ENCODE measurements around the gene GEN1. TPM values are rescaled to one million over a fixed set of nuclear protein-coding genes. Genes with fewer than 3 reads are reported as not detected.

GEN1 gene
- total and polyA plus RNA-seq, 2 donors (not counting 1 experiment from before 2014, with no cell fraction given) = 16.7 to 105 TPM

DNA sequence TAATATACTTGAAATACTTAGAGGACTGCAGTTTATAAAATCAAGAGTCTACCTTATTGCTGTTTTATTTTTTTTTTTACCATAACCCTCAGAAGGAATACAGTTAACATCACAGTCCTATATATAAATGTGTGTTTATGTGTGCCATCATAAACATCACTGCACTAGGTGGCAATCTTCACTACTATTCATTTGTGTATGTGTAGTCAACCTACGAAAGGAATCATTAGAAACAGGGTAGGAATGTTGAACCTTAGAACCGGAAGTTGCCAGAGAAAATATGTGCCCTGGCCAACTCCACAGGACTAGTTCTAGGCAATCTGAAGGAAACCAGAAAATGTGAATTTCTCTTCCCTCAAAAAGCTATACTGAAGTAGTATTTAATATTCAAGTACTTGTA lies 3.4 kb downstream of the GEN1 start:
- CTCF ChIA-PET = interaction anchor here (0.6 to 1.4 kb wide), 3 partner anchors 22 to 74 kb away, joined by 3 to 7 read pairs (median 3); no protein-coding TSS in a partner anchor
- Mint-ChIP-seq H3K4me1 (peaks cover 35% of the 10 kb centered on the region), H3K27ac (no peak overlapping the region), H3K9me3 (ENCODE audit: insufficient read depth) (no peaks in the 10 kb centered on the region), H3K27me3 (no peaks in the 10 kb centered on the region), H3K4me3 (no peak overlapping the region)
- intact Hi-C loops (cut with micrococcal nuclease) = no loop called here
- TF ChIP-seq CTCF (IDR thresholded peaks at IDR 0.05) (no peak), EZH2 (IDR thresholded peaks at IDR 0.05; ENCODE audit: borderline replicate concordance, insufficient read depth, low read depth, low read length, poor library complexity, severe bottlenecking) (no peak)
- H2AFZ ChIP-seq (ENCODE audit: insufficient read depth, low read depth, low read length, poor library complexity, severe bottlenecking) = no peak overlapping the region
- ATAC-seq (ENCODE audit: low read depth) (no peak), DNase-seq (no peak)
- no peaks in the 10 kb centered on the region for H3K9me3 ChIP-seq (ENCODE audit: control extremely low read depth in 1 of 3, control insufficient read depth in 2 of 3, insufficient read depth in 1 of 3, low read length in 2 of 3)
- peaks cover 7 to 10% of the 10 kb centered on the region in 2 donors for H3K4me1 ChIP-seq (ENCODE audit: control insufficient read depth in 2 of 2, insufficient read depth in 2 of 2, low read length in 2 of 2)
- no peaks in the 10 kb centered on the region for H4K20me1 ChIP-seq (ENCODE audit: control insufficient read depth, insufficient read depth, low read length, poor library complexity, severe bottlenecking)
- no peak overlapping the region for H3K9ac ChIP-seq (ENCODE audit: low read length)
- POLR2A ChIA-PET = no interaction called here
- H3K4me2 ChIP-seq (replicated peaks; ENCODE audit: low read depth, low read length, poor library complexity, severe bottlenecking) = no peak overlapping the region
- H3K27me3 ChIP-seq (replicated peaks in 1 of 4; ENCODE audit: control extremely low read depth in 1 of 4, control insufficient read depth in 3 of 4, insufficient read depth in 4 of 4, low read length in 3 of 4) = no peaks in the 10 kb centered on the region
- H3K36me3 ChIP-seq (replicated peaks in 1 of 2; ENCODE audit: control extremely low read depth in 1 of 2, control insufficient read depth in 1 of 2, extremely low read depth in 1 of 2, insufficient read depth in 2 of 2, low read length in 1 of 2) = peaks cover 3 to 7% of the 10 kb centered on the region in 2 experiments
- no peak overlapping the region for H3K27ac ChIP-seq (ENCODE audit: low read length in 2 of 2)
- H3K79me2 ChIP-seq (ENCODE audit: control insufficient read depth, insufficient read depth, low read length) = peaks cover 76% of the 10 kb centered on the region
- WGBS (ENCODE audit: insufficient coverage) = 83% methylated on average over 1 of the region's 2 CpGs
- H3K4me3 ChIP-seq (ENCODE audit: control extremely low read depth in 1 of 5, extremely low read depth in 1 of 5, insufficient read depth in 1 of 5, low read depth in 2 of 5, low read length in 4 of 5) = no peak overlapping the region

DNA sequence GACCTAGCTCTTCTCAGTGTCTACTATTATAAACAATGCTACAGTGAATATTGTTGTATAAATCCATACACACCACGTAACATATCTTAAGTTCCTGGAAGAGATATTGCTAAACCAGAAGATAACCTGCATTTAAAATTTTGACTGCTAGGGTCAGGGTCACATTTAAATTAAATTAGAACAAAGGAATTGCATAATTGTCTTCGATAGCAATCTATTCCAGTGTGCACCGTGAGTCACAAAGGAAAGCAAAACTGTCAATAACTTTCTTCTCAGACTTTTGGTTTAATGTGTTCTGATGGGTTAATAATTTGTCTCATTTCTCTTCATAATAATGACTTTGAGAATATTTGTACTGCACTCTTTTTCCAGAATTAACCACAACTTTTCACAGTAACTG lies 4.2 kb downstream of the GEN1 start:
- no peak overlapping the region for H3K4me3 Mint-ChIP-seq
- H3K9me3 ChIP-seq (ENCODE audit: control extremely low read depth in 1 of 3, control insufficient read depth in 2 of 3, insufficient read depth in 1 of 3, low read length in 2 of 3) = no peaks in the 10 kb centered on the region

More for the DNA sequence above, 4.2 kb downstream of the GEN1 start:
- DNase-seq (no peak), ATAC-seq (ENCODE audit: low read depth) (no peak)
- no peak overlapping the region for H3K4me2 ChIP-seq (replicated peaks; ENCODE audit: low read depth, low read length, poor library complexity, severe bottlenecking)
- CTCF ChIA-PET = interaction anchor here (1.4 kb wide), 1 partner anchor 73 kb away, joined by 7 read pairs; no protein-coding TSS in a partner anchor
- no peak for TF ChIP-seq CTCF (IDR thresholded peaks at IDR 0.05)
- TF ChIP-seq EZH2 (IDR thresholded peaks at IDR 0.05; ENCODE audit: borderline replicate concordance, insufficient read depth, low read depth, low read length, poor library complexity, severe bottlenecking) = no peak
- WGBS (ENCODE audit: insufficient coverage) = no CpG with 5 or more reads among the region's 3 CpGs
- Mint-ChIP-seq H3K27ac (no peak overlapping the region), H3K4me1 (peaks cover 32% of the 10 kb centered on the region), H3K9me3 (ENCODE audit: insufficient read depth) (no peaks in the 10 kb centered on the region), H3K27me3 (no peaks in the 10 kb centered on the region)
- H2AFZ ChIP-seq (ENCODE audit: insufficient read depth, low read depth, low read length, poor library complexity, severe bottlenecking) = no peak overlapping the region
- intact Hi-C loops (cut with micrococcal nuclease) = no loop called here
- peaks cover 7 to 10% of the 10 kb centered on the region in 2 donors for H3K4me1 ChIP-seq (ENCODE audit: control insufficient read depth in 2 of 2, insufficient read depth in 2 of 2, low read length in 2 of 2)
- POLR2A ChIA-PET = no interaction called here
- no peaks in the 10 kb centered on the region for H4K20me1 ChIP-seq (ENCODE audit: control insufficient read depth, insufficient read depth, low read length, poor library complexity, severe bottlenecking)
- H3K36me3 ChIP-seq (replicated peaks in 1 of 2; ENCODE audit: control extremely low read depth in 1 of 2, control insufficient read depth in 1 of 2, extremely low read depth in 1 of 2, insufficient read depth in 2 of 2, low read length in 1 of 2) = peaks cover 5 to 7% of the 10 kb centered on the region in 2 experiments
- peaks cover 79% of the 10 kb centered on the region for H3K79me2 ChIP-seq (ENCODE audit: control insufficient read depth, insufficient read depth, low read length)
- no peak overlapping the region for H3K4me3 ChIP-seq (ENCODE audit: control extremely low read depth in 1 of 5, extremely low read depth in 1 of 5, insufficient read depth in 1 of 5, low read depth in 2 of 5, low read length in 4 of 5)
- H3K27ac ChIP-seq (ENCODE audit: low read length in 2 of 2) = no peak overlapping the region
- no peak overlapping the region for H3K9ac ChIP-seq (ENCODE audit: low read length)
- no peaks in the 10 kb centered on the region for H3K27me3 ChIP-seq (replicated peaks in 1 of 4; ENCODE audit: control extremely low read depth in 1 of 4, control insufficient read depth in 3 of 4, insufficient read depth in 4 of 4, low read length in 3 of 4)

Data from B cell (primary cell).